Transverse colon (tissue), 4 donors: ENCODE measurements around the gene DDI2. TPM values are rescaled to one million over a fixed set of nuclear protein-coding genes. Genes with fewer than 3 reads are reported as not detected.

Experiments
- DNase-seq: peaks from one replicate; pipeline ENCODE4 v3.0.0-alpha.2; 2019
- H3K27ac ChIP-seq, 4 donors: fragments of 200-600 bp; sonication (generic); 2 replicates each; pipeline ENCODE4 v1.5.1; 2016 to 2018; ENCODE audit warnings: inconsistent platforms in 4 of 4
- H3K27me3 ChIP-seq: fragments of 200-600 bp; sonication (generic); 2 replicates; pipeline ENCODE4 v1.5.1; 2017; ENCODE audit warnings: inconsistent platforms
- H3K36me3 ChIP-seq, 4 donors: fragments of 200-600 bp; sonication (generic); 2 replicates each; pipeline ENCODE4 v1.5.1; 2017 to 2019; ENCODE audit warnings: inconsistent platforms in 4 of 4
- H3K4me1 ChIP-seq, 4 donors: fragments of 200-600 bp; sonication (generic); 2 replicates each; pipeline ENCODE4 v1.5.1; 2017 to 2020; ENCODE audit warnings: inconsistent platforms in 4 of 4
- H3K4me3 ChIP-seq, 4 donors: fragments of 200-600 bp; sonication (generic); 1 replicate in 1 of 4; 2 replicates in 3 of 4; pipeline versions ENCODE4 v1.5.1 to v1.6.1; 2017 to 2019; ENCODE audit warnings: inconsistent platforms in 4 of 4
- H3K9me3 ChIP-seq, 2 donors: fragments of 200-600 bp; sonication (generic); 2 replicates each; pipeline ENCODE4 v1.5.1; 2017 to 2019; ENCODE audit warnings: inconsistent platforms in 2 of 2
- CTCF ChIP-seq, 5 experiments: fragments of 200-600 bp in 3 of 5; fragments of 450-650 bp in 2 of 5; sonication (generic) in 3 of 5; IDR thresholded peaks; 1 replicate in 2 of 5; 2 replicates in 3 of 5; pipeline ENCODE4 v1.5.1; 2016 to 2017; ENCODE audit warnings: antibody characterized with exemption in 5 of 5, inconsistent platforms in 3 of 5, mild to moderate bottlenecking in 2 of 5, moderate library complexity in 1 of 5
- EP300 ChIP-seq: sonication (generic); formaldehyde crosslinking; IDR thresholded peaks from one replicate; pipeline ENCODE4 v1.6.1; 2017; ENCODE audit warnings: antibody characterized with exemption, low read depth
- POLR2A ChIP-seq: fragments of 450-650 bp; IDR thresholded peaks from one replicate; pipeline ENCODE4 v1.6.1; 2016; ENCODE audit warnings: antibody characterized with exemption, mild to moderate bottlenecking, moderate library complexity
- POLR2AphosphoS5 ChIP-seq, 3 donors: sonication (generic); formaldehyde crosslinking; IDR thresholded peaks; one replicate each; pipeline ENCODE4 v1.6.1; 2016; ENCODE audit warnings: antibody characterized with exemption in 3 of 3
- WGBS, 2 donors: methylation state at CpG; one replicate each; pipeline ENCODE4 v1.1.5; 2018; ENCODE audit warnings: low coverage in 1 of 2; 5-methylcytosine and 5-hydroxymethylcytosine counted together
- in situ Hi-C, 4 donors: fragments of 200-750 bp; cut with MboI; loops; one replicate each; pipeline versions ENCODE4 v1.15.0 to v1.15.1; 2017; ENCODE audit warnings: low sequenced_read_pairs in 3 of 4, low pct_ligation_motif_present in 1 of 4, low pct_unique_long_range_greater_than_20kb in 1 of 4
- intact Hi-C: fragments of 100-400 bp; cut with DNase I; formaldehyde crosslinking; loops from one replicate; pipeline ENCODE4 v1.15.1; 2023; ENCODE audit warnings: low total_unique reads
- total RNA-seq, 4 donors: library from RNA; depleted of rRNA; stranded (reverse); fragments of >200 nt; gene quantifications; one replicate each; pipeline ENCODE4 v1.1.0, GENCODE V29; 2016

DDI2 gene
- total RNA-seq, 4 donors from 2014 or later, result 28.1 to 95.4 (median 42.9) TPM

GRCh38 chr1:15579683-15580047 lies 37.6 kb upstream of the DDI2 start:
- intact Hi-C loops (no loop called here), in situ Hi-C loops (no loop called here)
- Histone ChIP-seq H3K4me1 (peaks cover 9 to 19% (median 13%) of the 10 kb centered on the region in 4 donors), H3K36me3 (no peaks in the 10 kb centered on the region), H3K27me3 (no peaks in the 10 kb centered on the region), H3K27ac (peak overlapping the region in 3 of 4 donors; percentile 16 to 31 (median 17)), H3K4me3 (no peak overlapping the region), H3K9me3 (no peaks in the 10 kb centered on the region)
- no peak for DNase-seq
- TF ChIP-seq CTCF (IDR thresholded peaks at IDR 0.05) (no peak), EP300 (no peak), POLR2AphosphoS5 (IDR thresholded peaks at IDR 0.05) (no peak), POLR2A (no peak)

GRCh38 chr1:15583016-15583706 lies 34.1 kb upstream of the DDI2 start:
- H3K27ac ChIP-seq, result no peak overlapping the region
- H3K9me3 ChIP-seq, result no peaks in the 10 kb centered on the region
- no peaks in the 10 kb centered on the region for H3K36me3 ChIP-seq
- no peak for TF ChIP-seq CTCF (IDR thresholded peaks at IDR 0.05)
- TF ChIP-seq POLR2AphosphoS5 (IDR thresholded peaks at IDR 0.05), result no peak
- no peak for TF ChIP-seq POLR2A
- no peak for TF ChIP-seq EP300
- peaks cover 9 to 20% (median 16%) of the 10 kb centered on the region in 4 donors for H3K4me1 ChIP-seq
- WGBS, 2 donors, result 90 to 100% methylated on average over 3 to 18 of the region's 18 CpGs
- DNase-seq, result no peak
- no peaks in the 10 kb centered on the region for H3K27me3 ChIP-seq
- in situ Hi-C loops (no loop called here), intact Hi-C loops (no loop called here)
- no peak overlapping the region for H3K4me3 ChIP-seq

DNA sequence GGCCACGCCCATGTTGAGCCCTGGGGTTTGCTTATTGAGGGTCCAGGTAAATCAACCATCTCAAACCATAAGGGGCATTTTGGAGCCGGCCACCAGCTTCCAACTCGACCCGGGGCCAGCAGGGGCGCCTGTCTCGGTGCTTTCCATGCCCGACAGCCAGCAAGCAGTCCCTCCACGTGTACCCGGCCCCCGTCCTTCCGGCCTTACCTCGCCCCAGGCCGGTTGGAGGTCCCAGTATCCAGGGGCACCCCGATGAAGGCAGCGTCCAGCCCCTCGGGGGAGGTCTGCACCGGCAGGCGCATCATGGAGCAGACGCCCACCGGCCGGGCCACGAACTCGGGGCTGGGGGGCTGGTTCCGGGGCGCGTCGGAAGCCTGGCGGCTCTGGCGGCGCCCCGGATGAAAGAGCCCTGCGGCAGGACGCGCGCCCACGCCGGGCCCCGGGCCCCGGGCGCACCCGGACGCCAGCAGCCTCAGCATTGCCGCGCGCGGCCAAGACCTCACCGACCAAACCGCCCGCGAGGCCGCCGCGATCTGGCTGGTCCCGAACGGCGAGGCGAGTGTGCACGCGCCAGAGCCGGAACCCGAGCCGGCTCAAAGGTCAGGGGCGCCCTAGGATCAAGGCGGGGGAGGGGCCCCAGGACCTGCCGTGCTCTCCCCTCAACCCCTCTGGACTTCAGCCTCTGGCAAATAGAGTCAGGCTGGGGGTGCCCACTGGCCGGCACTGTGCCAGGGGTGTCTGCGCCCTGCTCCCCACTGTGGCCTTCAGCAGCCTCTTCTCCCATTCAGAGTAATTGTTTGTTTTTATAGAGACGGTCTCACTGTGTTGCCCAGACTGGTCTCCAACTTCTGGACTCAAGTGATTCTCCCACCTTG lies 32.5 kb upstream of the DDI2 start, which contains the start of gene AGMAT:
Gene AGMAT, minus strand, starts transcription at position 563 of the 875 bp plus-strand sequence. Its CDS starts 84 bp downstream, at position 479.
- H3K27ac ChIP-seq, result peak within 1 kb of the TSS; percentile 11 to 74 (median 64)
- H3K27me3 ChIP-seq, result no peaks in the 10 kb centered on the region
- no peaks in the 10 kb centered on the region for H3K9me3 ChIP-seq
- H3K4me1 ChIP-seq, result peaks cover 6 to 14% (median 10%) of the 10 kb centered on the region in 4 donors
- intact Hi-C loops, result no loop called here
- H3K36me3 ChIP-seq, result no peaks in the 10 kb centered on the region
- WGBS, 2 donors, result 0% methylated on average over 1 to 39 of the region's 68 CpGs
- in situ Hi-C loops, result no loop called here
- peak; percentile 14 to 45 (median 27) for TF ChIP-seq CTCF (IDR thresholded peaks at IDR 0.05)
- peak in 2 of 3 donors; percentile 26 to 37 for TF ChIP-seq POLR2AphosphoS5 (IDR thresholded peaks at IDR 0.05)
- TF ChIP-seq EP300, result no peak
- peak; percentile 33 for TF ChIP-seq POLR2A
- DNase-seq, result peak; percentile 65
- H3K4me3 ChIP-seq, result peak within 1 kb of the TSS; percentile 38 to 73 (median 50)

GRCh38 chr1:15592285-15592684 lies 25.0 kb upstream of the DDI2 start:
- Histone ChIP-seq H3K9me3 (no peaks in the 10 kb centered on the region), H3K4me3 (no peak overlapping the region), H3K36me3 (no peaks in the 10 kb centered on the region), H3K4me1 (peaks cover 0 to 4% (median 0%) of the 10 kb centered on the region in 4 donors), H3K27me3 (no peaks in the 10 kb centered on the region), H3K27ac (no peak overlapping the region)
- intact Hi-C loops (loop anchor here (10.0 kb wide), 1 partner anchor 153 kb away; the partner anchor contains the start of gene TMEM82), in situ Hi-C loops (no loop called here)
- 85 to 86% methylated on average over 5 of the region's 5 CpGs for WGBS, 2 donors
- TF ChIP-seq POLR2A (no peak), CTCF (IDR thresholded peaks at IDR 0.05) (no peak), EP300 (no peak), POLR2AphosphoS5 (IDR thresholded peaks at IDR 0.05) (no peak)
- no peak for DNase-seq
